ENCODE results near the gene TMEM88. TPM values are rescaled to one million over a fixed set of nuclear protein-coding genes. Genes with fewer than 3 reads are reported as not detected.

The TMEM88 gene
- total RNA-seq, 1 donor from 2014 or later = 1.6 TPM

DNA sequence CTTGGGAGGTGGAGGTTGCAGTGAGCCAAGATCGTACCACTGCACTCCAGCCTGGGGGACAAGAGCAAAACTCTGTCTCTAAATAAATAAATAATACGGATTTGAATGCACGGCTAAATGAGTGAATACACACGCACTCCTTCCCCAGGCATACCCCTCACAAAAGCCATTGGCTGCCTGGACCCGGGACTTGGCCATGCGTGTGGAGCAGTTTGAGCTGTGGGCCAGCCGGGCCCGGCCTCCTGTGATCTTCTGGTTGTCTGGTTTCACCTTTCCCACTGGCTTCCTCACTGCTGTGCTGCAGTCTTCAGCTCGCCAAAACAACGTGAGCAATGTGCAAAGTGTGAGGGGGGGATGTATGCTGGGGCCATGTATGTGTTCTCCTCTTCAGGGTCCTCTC, 22.4 kb upstream of the TMEM88 start:
- intact Hi-C loops (cut with micrococcal nuclease) = loop anchor here (10.0 kb wide), 1 partner anchor 452 kb away; the partner anchor contains the start of gene RANGRF

DNA sequence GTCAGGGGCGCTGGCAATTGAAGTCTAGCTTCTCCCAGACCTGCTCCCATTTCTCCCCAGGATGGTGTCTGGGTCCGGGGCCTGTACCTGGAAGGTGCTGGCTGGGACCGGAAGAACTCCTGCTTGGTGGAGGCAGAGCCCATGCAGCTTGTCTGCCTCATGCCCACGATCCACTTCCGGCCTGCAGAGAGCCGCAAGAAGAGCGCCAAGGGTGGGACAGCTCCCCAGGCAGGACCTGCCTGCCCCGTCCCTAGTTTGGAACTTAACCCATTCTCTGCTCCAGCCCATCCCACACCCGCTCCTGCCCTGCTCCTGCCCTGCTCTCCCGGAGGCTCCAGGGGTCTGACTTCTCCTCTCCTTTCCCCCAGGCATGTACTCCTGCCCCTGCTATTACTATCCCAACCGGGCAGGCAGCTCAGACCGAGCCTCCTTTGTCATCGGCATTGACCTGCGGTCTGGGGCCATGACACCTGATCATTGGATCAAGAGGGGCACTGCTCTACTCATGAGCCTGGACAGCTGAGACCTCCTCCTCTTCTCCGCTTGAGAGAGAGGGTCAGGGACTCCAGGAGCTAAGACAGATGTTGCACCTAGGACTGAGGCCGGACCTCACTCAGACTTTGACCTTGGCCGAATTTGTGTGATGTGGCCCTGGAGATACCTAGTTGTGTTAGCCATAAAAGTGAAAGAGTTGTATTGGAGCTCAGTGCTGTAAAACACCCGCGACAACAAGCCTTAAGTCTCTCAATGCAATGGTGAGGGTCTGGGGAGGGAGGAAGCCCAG, 21.7 kb upstream of the TMEM88 start:
- intact Hi-C loops (cut with micrococcal nuclease) = loop anchor here (1.0 to 10.0 kb wide), 2 partner anchors 11 to 452 kb away; partner anchors contain the start of gene RANGRF

DNA sequence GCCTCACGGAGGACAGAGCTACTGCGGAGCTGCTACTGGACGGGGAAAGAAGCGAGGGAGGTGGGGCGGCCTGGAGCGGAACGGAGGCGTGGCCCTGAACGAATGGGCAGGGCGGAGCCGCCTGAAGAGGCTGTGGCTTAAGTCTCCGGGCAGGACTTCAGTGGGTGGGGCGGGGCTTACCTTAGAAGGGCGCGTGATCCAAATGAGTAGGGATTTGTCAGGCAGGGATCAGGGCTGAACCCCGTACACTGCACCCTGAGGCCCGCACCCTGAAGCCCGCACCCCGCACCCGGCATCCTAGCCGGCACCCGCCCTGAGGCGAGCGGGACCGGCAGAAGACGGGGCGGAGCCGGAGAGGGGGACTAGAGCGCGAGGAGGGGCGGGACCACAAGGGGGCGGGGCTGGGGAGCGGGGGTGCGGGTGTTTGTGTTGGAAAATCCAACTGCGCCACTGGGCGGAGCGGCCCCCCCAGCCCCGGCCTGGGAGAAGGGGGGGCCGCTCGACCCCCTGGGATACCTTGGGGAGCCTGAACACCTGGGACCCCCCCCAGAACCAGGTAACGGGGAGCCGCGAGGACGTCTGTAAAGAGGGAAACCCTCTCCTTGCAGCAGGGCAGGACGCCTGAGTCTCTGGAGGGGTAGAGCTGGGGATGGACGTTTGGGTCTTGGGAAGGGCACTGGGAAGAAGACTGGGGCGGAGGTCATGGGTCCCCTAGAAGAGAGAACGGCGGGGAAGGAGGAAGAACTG, 20.9 kb upstream of the TMEM88 start, which contains the start of gene KDM6B:
KDM6B (plus strand) TSS at position 423 of the 747 bp plus-strand sequence. CDS start 11,338 bp downstream, outside the sequence.
- intact Hi-C loops (cut with micrococcal nuclease) = loop anchor here (1.0 to 10.0 kb wide), 9 partner anchors 12 to 451 kb away; partner anchors contain the start of genes CNTROB, CTC1, NAA38 and PFAS

DNA sequence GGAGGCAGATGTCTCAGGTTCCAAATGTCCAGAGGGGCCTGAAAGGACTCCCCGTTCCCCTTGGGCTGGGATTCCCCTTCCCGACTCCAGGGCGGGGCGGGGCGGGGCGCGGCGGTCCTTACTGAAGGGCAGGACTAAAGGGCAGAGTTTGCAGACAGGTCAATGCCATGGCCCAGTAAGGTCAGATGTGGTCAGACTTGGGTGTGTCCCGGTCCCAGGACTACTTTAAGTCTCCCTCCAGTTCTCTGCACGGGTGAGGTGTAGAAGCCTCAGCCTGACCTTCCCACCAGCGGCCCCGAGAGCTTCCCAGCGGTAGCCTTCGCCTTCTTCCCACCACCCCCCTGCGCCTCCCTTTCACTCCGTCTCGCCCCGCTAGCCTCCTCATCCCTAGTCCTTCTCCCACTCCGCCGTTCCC, 20.3 kb upstream of the TMEM88 start:
- intact Hi-C loops (cut with micrococcal nuclease) = loop anchor here (1.0 to 10.0 kb wide), 8 partner anchors 17 to 450 kb away; partner anchors contain the start of genes CNTROB, CTC1, NAA38 and PFAS

DNA sequence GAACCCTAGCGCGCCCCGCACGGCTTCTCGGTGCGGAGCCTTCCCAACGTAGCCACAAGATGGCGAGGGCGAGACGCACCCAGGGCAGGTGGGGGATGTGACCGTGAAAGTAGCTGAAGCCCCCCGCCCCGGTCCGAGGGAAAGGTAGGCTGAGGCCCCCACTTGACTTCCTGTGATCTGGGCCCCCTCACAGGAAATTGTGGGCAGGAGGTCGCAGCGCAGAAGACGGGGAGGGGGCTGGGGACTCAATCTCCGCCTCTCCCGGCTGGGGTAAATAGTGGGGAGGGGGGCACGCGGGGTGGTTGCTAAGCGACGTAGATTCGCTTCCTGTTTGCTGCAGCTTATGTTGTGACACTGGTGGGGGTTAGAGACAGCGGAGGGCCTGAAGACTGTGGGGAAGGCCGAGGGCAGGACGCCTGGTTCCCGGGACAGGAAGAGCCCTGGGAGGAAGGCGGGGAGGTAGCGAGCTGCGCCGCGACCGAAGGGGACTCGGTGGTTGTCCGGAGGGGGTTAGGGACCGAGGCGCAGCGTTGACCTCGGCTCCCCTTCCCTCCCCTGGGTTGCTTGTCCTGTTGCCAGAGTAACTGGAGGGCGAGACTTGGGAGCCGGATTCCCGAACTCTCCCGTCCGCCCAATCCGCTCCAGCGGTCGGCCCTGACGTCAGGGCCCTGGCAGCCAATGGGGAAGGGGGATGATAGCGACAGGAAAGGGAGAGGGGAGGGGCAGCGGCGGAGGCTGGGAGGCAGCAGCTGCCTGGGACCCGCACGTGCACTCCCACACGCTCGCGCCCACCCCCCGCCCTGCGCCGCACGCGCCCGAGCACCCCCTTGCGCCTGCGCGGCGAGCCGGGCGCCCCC, 19.7 kb upstream of the TMEM88 start:
- intact Hi-C loops (cut with micrococcal nuclease) = loop anchor here (1.0 to 10.0 kb wide), 9 partner anchors 9 to 450 kb away; partner anchors contain the start of genes CNTROB, CTC1, NAA38 and PFAS

DNA sequence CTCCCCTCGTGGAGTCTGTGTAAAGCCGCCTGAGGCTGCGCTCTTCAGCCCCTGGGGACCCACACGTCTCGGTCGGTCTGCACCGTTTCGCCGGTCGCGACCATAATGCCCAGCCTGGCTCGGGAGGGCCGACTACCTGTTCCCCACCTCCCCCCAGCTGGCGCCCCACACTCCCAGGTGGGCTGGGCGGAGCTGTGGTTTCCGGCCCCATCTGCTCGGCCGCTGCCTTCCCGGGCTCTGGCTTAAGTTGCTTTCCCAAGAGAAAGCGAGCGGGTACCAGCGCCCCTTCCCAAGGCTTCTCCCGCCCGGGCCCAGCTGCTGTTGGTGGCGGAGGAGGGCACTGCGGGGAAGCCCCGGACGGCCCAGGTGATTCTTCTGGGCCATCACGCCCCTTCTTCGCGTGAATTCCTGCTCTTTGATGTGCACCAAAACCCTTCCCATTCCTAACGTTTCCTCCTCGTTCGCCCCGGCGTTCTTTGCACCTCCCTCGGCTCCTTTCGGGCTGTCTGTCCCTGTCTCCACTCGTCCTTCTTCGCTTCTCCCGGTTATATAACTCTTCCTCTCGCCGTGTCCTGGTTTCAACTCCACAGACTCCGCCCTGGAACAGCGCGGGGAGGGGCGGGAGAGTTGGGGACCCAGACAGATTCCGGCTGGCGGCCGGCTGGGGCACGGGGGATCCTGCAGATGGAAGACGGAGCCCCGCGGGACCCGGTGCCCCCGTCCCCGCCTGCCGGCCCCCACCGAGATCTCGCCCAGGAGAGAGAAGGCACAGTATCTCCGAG, 18.9 kb upstream of the TMEM88 start:
- intact Hi-C loops (cut with micrococcal nuclease) = loop anchor here (1.0 to 10.0 kb wide), 5 partner anchors 8 to 449 kb away; partner anchors contain the start of genes CTC1, PFAS and RANGRF

DNA sequence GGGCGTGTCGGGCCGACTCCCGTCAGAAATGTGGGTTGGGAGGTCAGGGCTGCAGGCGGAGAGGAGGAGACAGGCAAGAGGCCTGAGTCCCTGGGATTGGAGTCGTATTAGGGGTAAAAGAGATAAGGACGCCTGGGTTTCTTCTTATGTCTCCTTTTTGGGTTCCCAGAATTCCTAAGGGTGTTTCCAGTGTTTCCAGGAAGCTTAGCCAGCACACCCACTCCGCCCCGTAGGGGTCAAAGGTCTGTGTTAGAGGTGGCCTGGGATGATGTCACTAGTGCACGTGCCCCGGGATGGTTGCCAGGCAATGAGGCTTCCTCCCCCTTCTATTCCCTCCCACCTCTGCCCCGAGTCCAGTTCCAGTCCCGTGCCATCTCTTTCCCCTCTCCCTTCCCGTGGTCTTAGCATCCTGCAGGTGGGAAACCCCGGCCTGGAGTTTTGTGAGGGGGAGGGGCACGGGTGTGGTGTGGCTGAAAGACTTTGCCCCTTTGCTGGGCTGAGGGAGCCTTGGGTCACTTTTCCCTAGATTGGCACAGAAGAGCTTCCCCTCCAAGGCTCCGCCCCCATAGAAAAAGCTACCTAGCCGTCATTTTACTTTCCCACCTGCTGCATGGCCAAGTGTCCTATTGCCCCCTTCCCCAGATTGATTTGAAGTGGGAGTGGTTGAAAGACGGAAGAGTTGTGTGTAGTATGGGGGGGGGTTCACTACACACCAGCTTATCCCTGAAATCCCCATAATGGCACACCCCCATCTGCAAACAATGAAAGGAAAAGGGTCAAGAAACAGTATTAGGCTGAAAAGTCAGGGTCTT, 18.1 kb upstream of the TMEM88 start:
- intact Hi-C loops (cut with micrococcal nuclease) = loop anchor here (10.0 kb wide), 1 partner anchor 448 kb away; the partner anchor contains the start of gene RANGRF

DNA sequence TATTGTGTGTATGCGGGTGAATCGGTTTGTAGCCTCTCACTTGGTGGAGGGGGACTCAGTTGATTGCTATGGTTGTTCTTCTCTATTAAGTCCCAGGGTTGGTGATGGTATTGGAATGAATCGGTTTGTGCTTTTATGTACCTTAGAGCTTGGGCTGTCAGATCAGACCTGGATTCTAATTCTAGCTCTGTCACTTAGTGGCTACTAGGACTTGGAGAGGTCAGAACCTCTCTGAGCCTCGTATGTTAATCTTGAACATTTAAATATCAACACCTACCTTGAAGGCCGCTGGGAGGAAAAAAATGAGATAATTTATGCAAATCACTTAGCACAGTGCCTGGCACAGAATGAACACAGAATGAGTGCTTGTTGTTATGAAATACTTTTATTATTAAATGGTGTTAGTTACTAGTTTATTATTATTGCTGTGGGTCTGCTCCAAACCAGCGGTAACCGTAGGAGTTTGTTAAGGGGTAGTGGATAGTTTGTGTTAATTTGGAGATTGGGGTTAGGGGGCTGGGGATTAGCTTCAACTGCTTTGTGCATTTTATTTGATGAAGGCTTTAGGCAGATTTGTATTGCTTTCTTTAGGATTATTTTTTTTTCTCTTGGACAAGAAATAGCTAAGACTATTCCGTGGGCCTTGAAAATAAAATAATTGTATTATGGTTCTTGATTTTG, 17.3 kb upstream of the TMEM88 start:
- intact Hi-C loops (cut with micrococcal nuclease) = loop anchor here (10.0 kb wide), 1 partner anchor 447 kb away; the partner anchor contains the start of gene RANGRF

DNA sequence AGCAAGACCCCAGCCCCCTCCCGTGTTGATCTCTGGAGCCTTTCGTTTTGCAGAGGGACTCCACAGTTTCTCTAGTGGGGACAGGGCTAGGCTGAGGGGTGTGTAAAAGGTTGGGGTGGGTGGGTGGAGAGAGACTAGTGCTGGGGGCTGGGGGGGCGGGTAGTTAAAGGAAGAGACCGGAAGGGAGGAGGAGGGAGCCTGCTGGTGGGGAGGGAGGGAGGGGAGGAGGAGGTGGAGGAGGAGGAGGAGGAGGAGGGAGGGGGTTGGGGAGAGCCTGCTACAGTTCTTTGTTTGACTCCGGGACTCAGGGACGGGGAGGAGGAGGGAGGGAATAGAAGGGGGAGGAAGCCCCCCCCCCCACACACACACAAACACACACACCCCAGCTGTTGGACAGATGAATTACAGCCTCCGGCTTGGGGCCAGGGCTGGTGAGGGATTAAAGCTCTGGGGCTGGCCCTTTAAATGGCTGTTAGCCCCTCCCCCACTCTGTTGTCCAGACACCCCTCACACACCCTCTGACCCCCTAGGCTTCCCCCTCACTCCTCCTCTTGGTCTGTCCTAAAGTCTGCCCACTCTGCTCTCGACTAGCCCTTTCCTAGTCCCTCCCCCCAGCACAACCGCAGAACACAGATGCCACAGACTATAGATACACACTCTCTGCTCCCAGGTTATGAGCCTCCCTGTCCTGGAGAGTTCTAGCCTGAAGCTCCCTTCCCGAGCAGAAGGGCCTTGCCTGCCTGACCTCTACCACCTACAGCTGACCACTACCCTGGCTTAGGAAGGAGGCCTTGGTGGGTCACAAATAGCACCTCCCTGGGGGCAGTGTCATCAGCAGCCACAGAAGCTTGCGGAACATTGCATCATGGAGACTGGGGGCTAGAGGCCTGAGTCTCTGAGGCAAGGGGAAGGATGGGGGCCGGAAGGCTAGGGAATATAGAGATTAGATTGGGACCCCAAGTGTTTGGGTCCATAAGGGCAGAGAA, 16.5 kb upstream of the TMEM88 start:
- intact Hi-C loops (cut with micrococcal nuclease) = loop anchor here (10.0 kb wide), 1 partner anchor 446 kb away; the partner anchor contains the start of gene RANGRF

DNA sequence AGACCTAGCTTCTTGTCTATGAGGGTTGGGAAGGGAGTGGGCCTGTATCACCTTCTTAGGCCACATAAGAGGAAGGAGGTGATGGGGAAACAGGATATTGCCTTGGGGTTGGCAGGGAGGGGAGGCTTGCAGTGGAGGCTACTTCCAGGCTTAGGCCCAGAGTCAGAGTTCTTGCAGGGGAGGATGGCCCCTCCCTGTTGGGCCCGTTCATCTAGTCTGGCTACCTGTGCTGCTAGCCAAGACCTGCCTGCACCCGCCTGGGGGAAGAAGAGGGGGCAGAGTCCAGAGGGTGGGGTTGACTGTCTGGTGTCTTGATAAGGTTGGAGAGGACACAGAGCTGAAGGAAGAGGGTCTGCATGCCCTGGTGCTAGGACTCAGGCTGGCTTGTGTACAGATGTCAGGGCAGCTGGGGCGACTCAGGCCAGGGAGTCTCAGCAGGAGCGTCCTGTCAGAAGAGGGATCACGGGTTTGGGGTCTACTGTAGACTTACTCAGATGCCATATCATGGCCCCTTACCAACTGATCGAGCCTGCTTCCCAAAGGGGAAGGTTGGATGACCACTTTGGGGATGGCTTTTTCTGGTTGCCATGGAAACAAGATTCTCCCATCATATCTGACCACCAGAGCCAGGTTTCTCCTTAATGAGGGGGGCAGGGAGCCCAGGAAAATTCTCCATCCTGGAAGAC, 15.5 kb upstream of the TMEM88 start:
- intact Hi-C loops (cut with micrococcal nuclease) = loop anchor here (10.0 kb wide), 1 partner anchor 445 kb away; the partner anchor contains the start of gene RANGRF

DNA sequence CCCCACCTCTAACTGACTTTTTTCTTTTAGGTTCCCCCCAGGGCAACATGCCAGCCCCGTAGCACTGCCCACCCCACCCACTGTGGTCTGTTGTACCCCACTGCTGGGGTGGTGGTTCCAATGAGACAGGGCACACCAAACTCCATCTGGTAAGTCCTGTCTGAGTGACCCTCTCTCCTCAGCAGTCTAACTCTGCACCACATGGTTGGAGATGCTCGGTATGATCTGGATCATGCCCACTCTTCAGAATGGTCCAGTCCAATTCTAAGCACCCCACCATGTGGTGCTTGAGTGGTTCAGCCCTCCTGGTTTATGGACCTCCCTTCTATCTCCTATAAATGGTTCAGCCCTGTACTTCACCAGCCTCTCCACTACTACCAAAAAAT, 15.0 kb upstream of the TMEM88 start:
- intact Hi-C loops (cut with micrococcal nuclease) = loop anchor here (5.0 to 10.0 kb wide), 10 partner anchors 282 to 1188 kb away; partner anchors contain the start of genes C17orf100, CTDNEP1, ELP5 and HES7

DNA sequence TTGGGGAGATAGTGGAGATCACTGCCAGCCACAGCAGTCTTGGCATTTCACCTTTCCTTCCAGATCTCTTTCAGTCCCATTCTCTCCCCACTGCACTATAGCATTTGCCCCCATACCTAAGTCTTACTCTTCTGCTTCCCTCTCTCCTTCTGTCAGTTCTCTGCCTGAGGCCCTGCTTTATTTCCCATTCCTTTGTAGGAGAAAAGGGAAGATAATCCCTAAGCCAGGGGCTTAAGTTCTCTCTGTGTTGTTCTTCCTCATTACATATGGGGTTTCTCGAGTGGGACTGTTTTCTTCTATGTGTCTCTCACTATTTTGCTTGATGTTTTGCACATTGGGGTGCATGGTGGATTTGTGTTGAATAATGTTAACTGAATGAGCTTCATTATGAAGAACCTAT, 14.4 kb upstream of the TMEM88 start:
- intact Hi-C loops (cut with micrococcal nuclease) = loop anchor here (5.0 to 10.0 kb wide), 9 partner anchors 282 to 1188 kb away; partner anchors contain the start of genes C17orf100, CTDNEP1, ELP5 and HES7

DNA sequence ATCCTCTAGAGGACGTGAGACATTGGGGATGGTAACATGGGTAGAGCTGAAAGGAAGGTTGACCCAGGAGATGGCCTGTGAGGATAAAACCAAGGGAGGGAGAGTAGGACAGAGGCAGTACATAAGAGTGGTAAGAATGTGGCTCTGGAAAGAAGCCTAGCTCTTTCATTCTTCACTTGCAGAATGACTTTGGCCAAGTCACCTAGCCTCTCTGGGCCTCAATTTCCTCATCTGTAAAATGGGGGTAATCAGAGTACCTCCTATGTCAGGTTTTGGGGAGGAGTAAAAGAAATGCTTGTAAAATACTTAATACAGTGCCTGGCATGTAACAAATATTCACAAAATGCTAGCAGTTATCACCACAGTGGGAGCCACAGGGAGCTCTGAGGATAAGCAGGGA, 14.0 kb upstream of the TMEM88 start:
- intact Hi-C loops (cut with micrococcal nuclease) = loop anchor here (5.0 to 10.0 kb wide), 9 partner anchors 281 to 1189 kb away; partner anchors contain the start of genes C17orf100, CTDNEP1, ELP5 and HES7

DNA sequence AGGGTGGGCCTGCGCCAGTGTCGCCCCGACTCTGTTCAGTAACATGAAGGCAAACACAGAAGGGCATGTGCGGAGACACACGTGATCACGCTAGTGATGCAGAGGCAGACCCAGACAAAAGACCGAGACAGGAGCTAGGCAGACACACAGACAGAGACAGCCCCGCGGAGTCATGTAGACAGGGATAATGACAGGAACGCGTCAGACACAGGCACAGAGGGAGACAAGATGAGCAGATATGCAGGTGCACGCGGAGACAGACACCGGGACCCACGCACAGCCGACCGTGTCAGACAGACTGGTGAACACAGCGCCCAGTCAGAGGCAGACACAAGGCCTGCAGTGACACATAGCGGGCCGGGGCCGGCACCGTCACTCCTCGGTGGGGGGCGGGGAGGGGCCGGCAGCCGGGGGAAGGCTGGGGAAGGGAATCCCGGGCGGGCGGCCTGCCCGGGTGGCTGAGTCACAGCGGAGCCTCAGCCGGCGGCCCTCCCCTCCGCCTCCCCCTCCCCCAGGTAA, 13.4 kb upstream of the TMEM88 start:
- intact Hi-C loops (cut with micrococcal nuclease) = loop anchor here (5.0 to 10.0 kb wide), 9 partner anchors 281 to 1189 kb away; partner anchors contain the start of genes C17orf100, CTDNEP1, ELP5 and HES7

DNA sequence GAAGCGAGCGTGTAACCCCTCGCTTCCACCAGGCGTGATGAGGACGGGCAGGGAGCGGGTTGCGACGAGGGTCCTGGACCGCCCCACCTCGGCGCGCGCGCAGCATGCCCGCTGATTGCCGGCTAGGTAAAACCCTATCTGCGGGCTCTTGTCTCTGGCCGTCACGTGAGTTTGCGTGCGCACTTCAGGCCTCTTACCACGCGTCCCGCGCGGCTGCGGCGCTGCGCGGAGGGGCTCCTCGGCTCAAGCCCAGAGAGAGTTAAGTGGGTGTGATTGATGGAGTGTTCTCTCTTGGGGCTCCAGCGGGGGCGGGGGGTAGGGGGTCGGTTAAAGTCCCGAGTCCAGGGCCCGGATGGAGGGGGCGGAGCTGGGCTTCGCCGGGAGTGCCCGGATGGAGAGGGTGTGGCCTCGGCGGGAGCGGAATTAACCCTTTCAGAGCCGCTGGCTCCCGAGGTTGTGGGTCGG, 12.9 kb upstream of the TMEM88 start:
- intact Hi-C loops (cut with micrococcal nuclease) = loop anchor here (1.0 to 10.0 kb wide), 16 partner anchors 9 to 1190 kb away; partner anchors contain the start of genes C17orf100, CTC1, CTDNEP1 and ELP5

All from T-helper 1 cell treated with Interleukin-12 subunit alpha and Interleukin-12 subunit beta and Interleukin-4 antibody, amounts not matched to agents 30 ng/mL and 1 ng/mL, for 36 hours (primary cell).